MCF 10A (cell line): Measurements from ENCODE around the gene MSI2. TPM values are rescaled to one million over a fixed set of nuclear protein-coding genes. Genes with fewer than 3 reads are reported as not detected.

Experiments
- BruUV-seq: library from RNA; stranded (reverse); fragments of 400-500 nt; replicated peaks from 2 replicates; lab custom pipeline; 2021; lab: Mats Ljungman, UMichigan
- CTCF ChIA-PET: fragments of 300-600 bp; sonication (Branson Sonifier 250); formaldehyde crosslinking; extraction: SDS; loops from one replicate; lab custom pipeline; 2021; ENCODE audit warnings: antibody characterized with exemption, inconsistent platforms; lab: Yijun Ruan, JAX
- POLR2A ChIA-PET: fragments of 300-600, 350-650 bp; sonication (Branson Sonifier 250); formaldehyde crosslinking; extraction: SDS; loops from one replicate; lab custom pipeline; 2020; ENCODE audit warnings: antibody characterized with exemption, inconsistent platforms; lab: Yijun Ruan, JAX
- DNase-seq: peaks from one replicate; pipeline ENCODE4 v3.0.0-alpha.2; 2018; ENCODE audit not compliant: unreplicated experiment
- H3K27ac Mint-ChIP-seq: one replicate; pipeline ENCODE4 v1.8.0; 2022; ENCODE audit warnings: mild to moderate bottlenecking, low read depth, mixed read lengths; ENCODE audit not compliant: unreplicated experiment
- H3K27me3 Mint-ChIP-seq: one replicate; pipeline ENCODE4 v1.8.0; 2022; ENCODE audit warnings: mixed read lengths; ENCODE audit not compliant: insufficient read depth, unreplicated experiment
- H3K36me3 Mint-ChIP-seq: one replicate; pipeline ENCODE4 v1.8.0; 2022; ENCODE audit warnings: mild to moderate bottlenecking, moderate library complexity, mixed read lengths; ENCODE audit not compliant: insufficient read depth, unreplicated experiment
- H3K4me1 Mint-ChIP-seq: one replicate; pipeline ENCODE4 v1.8.0; 2022; ENCODE audit warnings: mixed read lengths; ENCODE audit not compliant: insufficient read depth, unreplicated experiment
- H3K4me3 Mint-ChIP-seq: one replicate; pipeline ENCODE4 v1.8.0; 2022; ENCODE audit warnings: mild to moderate bottlenecking, moderate library complexity, mixed read lengths; ENCODE audit not compliant: unreplicated experiment
- H3K9me3 Mint-ChIP-seq: one replicate; pipeline ENCODE4 v1.8.0; 2022; ENCODE audit warnings: mixed read lengths; ENCODE audit not compliant: unreplicated experiment
- CTCF ChIP-seq: fragments of 200-600 bp; IDR thresholded peaks from one replicate; pipeline ENCODE4 v1.8.0; 2022; ENCODE audit warnings: antibody characterized with exemption, mild to moderate bottlenecking; ENCODE audit not compliant: unreplicated experiment
- intact Hi-C: fragments of 100-400 bp; cut with micrococcal nuclease; formaldehyde crosslinking; loops from 2 replicates; pipeline ENCODE4 v1.14.1; 2022
- total RNA-seq: library from RNA; stranded (reverse); gene quantifications from 2 replicates; pipeline ENCODE4 v1.2.3, GENCODE V29; 2022

The MSI2 gene
- total RNA-seq, 1 experiment from 2014 or later: 60.6 TPM

GRCh38 chr17:57477522-57478362 lies 221.4 kb downstream of the MSI2 start:
- BruUV-seq: no TSS peak
- TF ChIP-seq CTCF: no peak
- Mint-ChIP-seq H3K27ac (no peak overlapping the region), H3K9me3 (no peaks in the 10 kb centered on the region), H3K4me3 (no peak overlapping the region), H3K27me3 (no peaks in the 10 kb centered on the region), H3K36me3 (peaks cover 11% of the 10 kb centered on the region), H3K4me1 (peaks cover 9% of the 10 kb centered on the region)
- intact Hi-C loops: no loop called here
- DNase-seq: no peak
- CTCF ChIA-PET: interaction anchor here (0.5 kb wide), 1 partner anchor 118 kb away, joined by 3 read pairs; no protein-coding TSS in a partner anchor
- POLR2A ChIA-PET: interaction anchor here (1.2 kb wide), 1 partner anchor 16 kb away, joined by 3 read pairs; no protein-coding TSS in a partner anchor

GRCh38 chr17:57478478-57479250 lies 222.3 kb downstream of the MSI2 start:
- CTCF ChIA-PET: interaction anchor here (0.6 kb wide), 1 partner anchor 8 kb away, joined by 3 read pairs; no protein-coding TSS in a partner anchor
- H3K36me3 Mint-ChIP-seq: peaks cover 11% of the 10 kb centered on the region
- DNase-seq: no peak
- H3K27me3 Mint-ChIP-seq: no peaks in the 10 kb centered on the region
- peaks cover 9% of the 10 kb centered on the region for H3K4me1 Mint-ChIP-seq
- no peak for TF ChIP-seq CTCF
- H3K9me3 Mint-ChIP-seq: no peaks in the 10 kb centered on the region
- intact Hi-C loops: no loop called here
- no peak overlapping the region for H3K4me3 Mint-ChIP-seq
- BruUV-seq: no TSS peak
- no peak overlapping the region for H3K27ac Mint-ChIP-seq
- POLR2A ChIA-PET: no interaction called here

GRCh38 chr17:57480438-57481196 lies 224.3 kb downstream of the MSI2 start:
- peaks cover 6% of the 10 kb centered on the region for H3K36me3 Mint-ChIP-seq
- no peak overlapping the region for H3K27ac Mint-ChIP-seq
- H3K4me1 Mint-ChIP-seq: peaks cover 9% of the 10 kb centered on the region
- no peak overlapping the region for H3K4me3 Mint-ChIP-seq
- ChIA-PET POLR2A (interaction anchor here (0.6 to 0.7 kb wide), 2 partner anchors 165 to 303 kb away, joined by 3 read pairs; no protein-coding TSS in a partner anchor), CTCF (interaction anchor here (0.6 to 1.3 kb wide), 2 partner anchors 118 to 637 kb away, joined by 3 to 4 read pairs; no protein-coding TSS in a partner anchor)
- no peak for TF ChIP-seq CTCF
- intact Hi-C loops: no loop called here
- H3K27me3 Mint-ChIP-seq: no peaks in the 10 kb centered on the region
- no TSS peak for BruUV-seq
- DNase-seq: peak; percentile 4
- no peaks in the 10 kb centered on the region for H3K9me3 Mint-ChIP-seq
